NK-92 (cell line): ENCODE data around the gene THADA.

Experiments
- DNase-seq: peaks from one replicate; lab custom pipeline; 2025; ENCODE audit not compliant: unreplicated experiment; lab: John Stamatoyannopoulos, UW

The THADA gene

DNA sequence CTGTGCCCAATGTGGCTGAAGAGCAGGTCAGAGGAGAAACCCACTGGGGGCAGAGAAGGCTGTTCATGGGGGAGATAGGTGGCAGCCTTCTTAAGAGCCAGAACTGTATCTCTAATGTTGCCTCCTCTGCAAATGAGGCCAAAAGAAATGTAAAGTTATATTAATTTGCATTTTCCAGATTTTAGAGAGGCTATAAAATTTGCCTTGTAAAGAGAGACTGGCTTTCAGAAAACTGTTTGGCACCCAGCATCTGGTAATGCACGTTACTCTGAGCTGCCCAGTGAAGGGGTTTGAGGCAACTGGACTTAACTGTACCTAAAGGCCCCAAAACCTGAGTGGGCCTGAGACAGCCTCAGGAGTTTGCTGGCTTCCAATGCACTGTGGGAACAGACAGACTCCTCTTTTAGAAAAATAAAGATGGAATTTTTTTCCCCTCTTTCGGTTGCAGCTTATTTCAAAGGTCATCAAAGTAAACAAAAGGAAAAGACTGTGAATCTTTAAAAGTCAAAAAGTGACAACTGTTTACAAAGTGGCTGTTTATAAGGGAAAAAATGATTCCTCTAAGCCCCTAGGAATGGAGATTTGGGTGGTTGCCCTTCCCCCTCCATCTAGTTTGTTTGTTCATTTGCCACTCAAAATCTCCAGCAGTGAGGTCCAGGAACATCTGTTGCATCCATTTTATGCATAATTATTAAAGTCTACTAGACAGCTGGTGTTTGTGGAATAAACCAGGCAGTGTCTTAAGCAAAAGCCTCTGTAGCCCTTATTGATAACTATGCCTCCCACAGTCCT is 237.2 kb downstream of the THADA start:
- DNase-seq = no peak

DNA sequence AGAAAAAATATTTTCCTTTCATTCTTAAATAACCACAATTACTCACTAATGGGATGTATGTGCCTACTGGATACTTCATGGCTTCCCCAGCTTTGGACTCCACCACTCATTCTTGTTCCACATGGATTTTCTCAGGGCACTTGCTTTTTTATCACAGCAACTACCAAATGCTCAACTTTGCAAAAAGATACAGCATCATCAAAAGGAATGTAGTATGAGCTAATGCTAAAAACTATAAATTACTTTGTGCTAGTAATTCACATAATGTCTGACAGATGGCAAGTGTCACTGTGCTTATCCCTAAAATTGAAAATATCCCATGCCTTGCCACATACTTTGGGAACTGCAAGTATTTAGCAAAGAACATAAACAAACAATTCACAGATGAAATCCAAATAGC is 239.1 kb downstream of the THADA start:
- DNase-seq = no peak

DNA sequence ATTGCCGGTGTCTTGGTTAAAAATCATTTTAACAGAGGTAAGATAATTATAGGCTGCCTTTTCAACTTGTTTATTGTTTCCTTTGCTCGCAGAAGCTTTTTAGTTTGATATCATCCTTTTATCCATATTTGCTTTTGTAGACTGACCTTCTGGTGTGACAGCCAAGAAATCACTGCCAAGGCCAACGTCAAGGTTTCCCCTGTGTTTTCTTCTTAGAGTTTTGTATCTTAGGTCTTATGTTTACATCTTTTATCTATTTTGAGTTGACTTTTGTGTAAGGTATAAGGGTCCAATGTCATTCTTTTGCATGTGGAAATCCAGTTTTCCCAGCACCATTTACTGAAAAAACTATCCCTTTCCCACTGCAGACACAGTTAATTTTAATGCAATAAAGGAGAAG is 240.4 kb downstream of the THADA start:
- DNase-seq = no peak

DNA sequence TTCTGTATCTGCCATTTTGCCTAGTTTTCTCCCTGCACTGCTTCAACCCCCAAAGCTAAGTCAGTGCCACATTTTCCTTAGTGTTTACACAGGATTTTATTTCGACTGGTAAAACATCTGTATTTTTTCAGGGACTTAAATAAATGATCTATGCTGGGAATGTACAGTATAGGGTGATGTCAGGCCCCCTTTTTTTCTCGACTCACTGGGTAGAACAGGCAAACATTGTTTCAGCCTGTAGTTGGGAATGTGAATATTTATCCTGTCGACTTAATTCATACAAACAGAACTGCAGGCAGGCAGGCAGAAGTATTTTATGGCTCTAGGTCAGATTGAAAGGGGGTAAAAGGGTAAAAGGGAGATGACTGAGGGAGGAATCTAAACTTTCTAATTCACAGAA is 245.9 kb downstream of the THADA start:
- DNase-seq = no peak

DNA sequence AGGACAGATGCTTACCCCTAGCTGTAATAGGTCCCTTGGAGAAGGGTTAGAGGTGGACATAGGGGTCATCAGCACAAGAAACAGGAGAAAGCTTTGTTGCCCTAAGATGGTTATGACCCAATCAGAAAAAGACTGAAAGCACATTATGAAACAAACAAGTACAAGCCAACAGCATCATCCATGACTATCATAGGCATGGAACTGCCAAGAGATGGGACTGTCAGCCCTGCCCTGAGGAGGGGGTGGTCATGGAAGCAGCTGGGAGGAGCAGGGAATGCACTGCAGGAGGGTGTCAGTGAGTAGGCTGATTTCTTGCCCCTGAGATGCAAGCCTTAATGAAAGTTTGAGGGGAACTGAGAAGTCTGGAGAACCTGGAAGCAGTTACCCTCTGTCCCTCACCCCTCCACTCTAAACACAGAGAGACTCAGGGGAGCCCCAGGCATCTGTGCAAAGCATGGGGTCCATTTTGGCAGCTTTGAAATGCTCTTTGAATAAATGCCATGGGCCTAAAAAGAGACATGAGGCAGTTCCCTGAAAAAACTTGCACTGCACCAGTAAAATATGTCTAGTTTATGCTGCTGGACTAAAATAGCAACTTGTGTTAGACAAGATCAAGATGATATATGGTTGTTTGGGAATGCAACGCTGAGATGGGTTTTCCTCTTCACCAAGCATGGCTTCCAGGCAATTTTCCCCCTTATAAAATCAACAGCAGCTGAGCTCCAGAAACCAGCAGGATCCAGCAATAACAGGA is 246.8 kb downstream of the THADA start:
- DNase-seq = no peak

DNA sequence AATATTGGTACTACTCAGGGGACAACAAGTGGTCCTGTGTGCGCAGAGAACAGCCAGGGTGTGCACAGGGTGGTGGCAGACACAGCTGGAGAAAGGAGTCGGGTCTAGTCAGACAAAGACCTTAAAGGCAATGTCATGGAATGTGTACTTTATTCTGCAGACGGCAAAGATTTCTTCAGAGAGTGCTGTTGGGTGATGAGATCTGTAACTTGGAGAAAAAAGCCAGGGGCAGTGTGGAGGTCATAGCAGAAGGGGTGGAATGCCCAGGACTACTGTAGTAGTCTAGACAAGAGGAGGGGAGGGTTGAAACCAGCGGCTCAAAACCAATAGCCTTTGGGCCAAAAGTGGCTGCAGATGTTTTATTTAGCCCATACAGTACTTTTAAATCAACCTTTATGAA is 248.1 kb downstream of the THADA start:
- DNase-seq = no peak

DNA sequence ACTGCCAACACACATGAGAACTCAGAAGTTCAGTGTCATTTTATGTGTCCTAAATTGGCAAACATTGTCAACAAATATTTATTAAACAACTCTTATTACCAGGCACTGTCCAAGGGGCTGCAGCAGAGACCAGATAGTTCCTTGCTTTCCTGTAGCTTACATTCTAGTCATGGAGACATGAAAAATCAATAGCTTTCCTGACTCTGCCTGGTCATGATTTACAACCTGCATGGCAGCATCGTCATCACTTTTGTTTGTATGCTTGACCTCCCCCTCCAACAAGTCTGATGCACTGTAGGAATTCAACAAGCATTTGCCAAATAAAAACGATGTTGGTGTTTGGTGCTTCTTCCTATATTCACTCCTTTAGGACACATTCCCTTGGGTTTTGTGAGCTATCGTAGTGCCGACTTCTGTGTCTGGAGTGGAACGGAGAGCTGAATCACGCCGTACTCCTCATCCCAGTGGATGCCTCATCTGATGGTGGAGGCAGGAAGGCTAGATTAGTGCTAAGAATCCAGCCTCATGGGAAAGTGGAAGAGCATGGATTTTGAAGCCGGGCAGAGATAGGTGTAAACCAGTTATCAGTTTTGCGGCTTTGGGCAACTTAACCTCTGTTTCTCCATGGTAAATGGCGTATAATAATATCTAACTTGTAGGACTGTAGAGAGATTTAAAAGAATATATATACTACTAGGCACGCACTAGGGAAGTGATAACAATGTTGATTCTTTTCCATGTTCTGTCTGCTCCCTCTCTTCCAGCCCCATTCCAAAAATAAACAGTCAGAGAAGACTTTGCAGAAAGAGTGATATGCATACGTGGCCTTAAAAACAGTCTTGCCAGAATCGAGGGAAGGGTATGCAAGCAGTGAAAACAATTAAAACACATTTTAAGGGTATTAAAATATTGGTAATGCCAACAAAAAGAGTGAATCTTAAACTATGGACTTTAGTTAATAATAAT is 249.0 kb downstream of the THADA start:
- DNase-seq = no peak

DNA sequence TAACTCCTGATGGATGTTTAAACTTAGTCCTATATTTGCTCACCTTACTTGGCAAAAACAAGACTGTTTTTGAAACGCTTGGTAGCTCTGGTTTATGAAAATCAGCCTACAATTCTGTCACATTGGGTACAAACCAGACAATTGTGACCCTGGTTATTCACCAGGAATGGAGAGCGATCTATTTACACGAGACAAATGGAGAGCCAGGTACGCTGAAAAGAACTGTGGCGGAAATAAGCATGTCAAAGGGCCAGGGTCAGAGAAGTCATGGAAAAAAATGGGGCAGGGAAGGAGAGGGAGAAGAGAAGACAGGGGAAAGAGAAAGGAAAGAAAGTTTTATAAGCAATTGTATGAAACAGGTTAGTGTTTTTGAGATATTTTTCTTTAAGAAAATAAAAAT is 250.0 kb downstream of the THADA start:
- DNase-seq = no peak

DNA sequence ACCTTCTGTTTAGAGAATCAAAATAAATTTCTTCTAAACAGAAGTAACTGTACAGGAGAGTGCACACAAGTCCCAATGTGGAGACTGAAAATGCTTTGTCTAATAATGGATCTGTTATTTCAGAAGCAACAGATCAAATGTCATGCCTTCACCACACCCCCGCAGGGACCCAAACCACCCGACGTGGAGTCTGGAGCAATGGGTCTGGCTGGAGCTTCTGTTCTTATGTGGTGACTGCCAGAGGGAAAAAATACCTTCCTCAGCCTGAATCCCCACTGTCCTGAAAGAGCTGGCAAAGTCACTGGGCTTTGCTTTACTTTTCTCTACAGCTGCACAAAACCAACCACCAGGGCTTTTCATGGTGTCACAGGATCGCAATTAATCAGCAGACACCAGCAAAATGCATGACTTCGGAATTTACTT is 250.4 kb downstream of the THADA start:
- no peak for DNase-seq

DNA sequence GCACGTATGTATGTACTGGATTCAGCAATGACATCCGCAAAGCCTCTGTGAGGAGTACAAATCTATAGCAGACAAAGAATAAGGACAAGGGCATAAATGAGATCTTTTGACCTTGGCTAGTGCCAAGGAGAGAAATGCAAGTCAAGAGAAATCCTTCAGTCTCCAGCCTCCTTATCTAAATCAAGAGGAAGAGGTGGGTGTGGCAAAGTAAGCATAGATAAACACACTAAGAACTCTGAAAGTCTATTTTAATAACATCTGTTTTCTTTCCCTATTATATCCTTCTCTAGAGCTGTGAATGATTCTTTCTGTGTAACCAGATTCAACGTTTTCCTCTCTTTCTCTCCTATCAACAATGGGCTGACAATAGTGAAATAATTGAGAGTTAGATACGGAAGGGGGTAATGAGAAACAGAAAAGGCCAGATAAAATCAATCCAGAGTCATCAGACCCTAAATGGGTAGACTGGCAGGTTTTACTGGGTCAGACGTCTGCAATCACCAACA is 250.9 kb downstream of the THADA start:
- DNase-seq = no peak

DNA sequence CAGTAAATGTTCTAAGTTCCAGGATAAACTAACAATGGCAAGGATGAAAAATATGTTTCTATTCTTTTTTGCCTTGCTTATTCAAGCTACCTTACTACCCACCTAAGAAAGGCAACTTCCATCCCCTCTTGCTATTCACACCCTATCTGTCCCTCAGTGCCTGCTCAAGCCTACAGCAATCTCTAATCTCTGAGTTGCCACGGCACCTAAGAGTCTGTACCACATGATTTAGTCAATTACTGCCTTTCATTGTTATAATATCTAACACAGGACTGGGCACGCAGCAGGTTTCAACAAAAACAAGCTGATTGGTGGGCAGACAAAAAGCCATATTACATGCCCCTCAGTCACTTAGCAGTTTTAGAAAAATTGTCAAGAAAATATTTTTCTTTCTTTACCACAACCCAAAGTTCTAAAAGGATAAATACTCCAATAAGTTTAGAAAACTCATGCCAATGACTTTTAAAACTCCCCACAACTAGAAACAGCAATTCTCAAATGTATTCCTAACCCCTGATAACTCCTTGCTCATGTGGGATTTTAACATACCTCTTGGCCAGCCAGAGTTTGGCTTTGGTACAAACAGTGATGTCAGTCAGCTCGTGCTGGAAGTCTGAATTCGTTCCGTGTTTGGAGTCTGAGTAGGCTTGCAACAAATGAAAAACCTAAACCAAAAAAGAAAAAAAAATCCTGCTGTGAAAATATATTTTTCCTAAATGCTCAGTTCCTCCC is 252.1 kb downstream of the THADA start:
- DNase-seq = no peak

DNA sequence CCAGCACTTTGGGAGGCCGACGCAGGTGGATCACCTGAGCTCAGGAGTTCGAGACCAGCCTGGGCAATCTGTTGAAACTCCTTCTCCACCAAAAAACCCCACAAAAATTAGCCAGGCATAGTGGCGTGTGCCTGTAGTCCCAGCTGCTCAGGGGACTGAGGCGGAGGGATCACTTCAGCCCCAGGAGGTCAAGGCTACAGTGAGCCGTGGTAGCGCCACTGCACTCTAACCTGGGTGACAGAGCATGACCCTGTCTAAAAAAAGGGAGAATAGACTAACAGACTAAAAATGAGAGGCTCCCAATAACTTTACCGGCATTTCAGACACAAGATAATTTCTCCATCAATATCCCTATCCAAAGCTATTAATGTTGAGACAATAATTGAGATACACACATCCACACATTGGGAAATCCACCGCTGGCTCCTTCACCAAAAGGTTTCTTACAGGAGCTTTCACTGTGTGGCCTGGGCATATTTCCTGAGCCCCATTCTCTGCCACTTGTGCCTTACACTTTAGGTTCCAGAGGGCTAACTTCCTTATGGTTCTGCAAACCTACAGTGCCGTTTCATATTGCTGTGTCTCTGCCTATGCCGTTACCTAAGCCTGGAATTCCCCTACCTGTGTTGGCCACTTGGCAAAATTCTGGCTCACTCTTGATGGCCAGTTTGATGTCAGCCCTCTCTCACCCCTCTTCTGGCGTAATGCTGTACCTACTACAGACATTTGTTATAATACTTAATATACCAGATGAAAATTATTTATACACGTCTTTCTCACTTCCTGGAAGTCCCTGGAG is 253.7 kb downstream of the THADA start:
- no peak for DNase-seq

DNA sequence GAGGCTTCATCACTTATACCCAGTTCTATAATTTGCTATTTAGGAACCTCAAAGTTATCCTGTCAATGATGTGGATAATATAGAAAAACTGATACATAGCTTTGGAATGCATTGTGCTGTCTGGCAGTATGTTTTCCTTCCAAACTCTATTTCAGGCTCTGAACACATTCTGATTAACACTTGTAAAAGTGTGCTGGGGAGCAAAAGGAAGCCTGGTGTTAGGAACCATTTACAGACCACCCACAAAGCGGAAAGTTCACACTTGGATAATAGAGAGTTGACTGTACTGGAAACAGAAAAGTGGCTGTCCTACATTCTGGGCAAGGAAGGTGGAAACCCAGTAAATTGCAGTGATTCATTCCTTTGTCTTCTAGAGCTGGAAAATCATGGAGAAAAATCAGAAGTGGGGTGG is 254.9 kb downstream of the THADA start:
- no peak for DNase-seq

DNA sequence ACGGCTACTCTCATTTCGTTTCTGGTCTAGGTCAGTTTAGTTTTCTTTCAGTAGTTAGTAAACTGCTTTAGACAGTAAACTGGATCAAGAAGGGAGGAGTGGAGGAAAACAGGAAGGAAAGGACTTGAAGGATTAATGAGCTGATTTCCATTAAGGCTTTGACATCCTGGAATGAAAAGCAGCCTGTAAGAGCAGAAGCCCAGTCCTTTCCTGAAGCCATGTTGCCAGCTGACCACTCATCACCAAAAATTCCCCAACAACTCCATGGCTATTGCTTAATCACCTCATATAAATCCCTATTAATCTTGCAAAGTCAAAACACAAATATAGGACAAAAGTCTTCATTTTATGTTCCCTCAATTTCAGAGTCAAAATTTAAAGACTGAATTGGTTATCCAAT is 255.8 kb downstream of the THADA start:
- DNase-seq = no peak

DNA sequence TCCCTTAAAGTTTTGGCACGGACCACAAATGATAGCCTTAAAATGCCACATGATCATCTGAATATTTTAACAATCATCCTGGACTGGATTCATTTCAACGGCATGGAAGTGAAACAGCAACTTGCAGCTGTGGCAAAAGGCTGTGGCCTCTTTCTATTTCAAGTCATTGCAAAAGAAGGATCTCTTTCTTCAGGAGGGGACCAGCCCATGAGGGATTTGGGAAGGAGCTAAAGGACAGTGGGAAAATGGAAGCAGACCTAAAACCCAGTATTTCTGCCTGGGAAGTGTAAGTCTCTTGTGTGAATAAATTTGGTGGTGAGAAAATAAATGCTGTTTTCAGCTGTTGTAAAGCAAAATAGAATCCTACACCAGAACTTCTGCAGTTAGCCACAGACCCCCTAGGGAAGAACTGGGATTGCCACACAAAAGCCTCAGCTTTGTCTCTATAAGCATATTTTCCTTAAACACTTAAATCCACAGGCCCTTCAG is 262.1 kb downstream of the THADA start:
- DNase-seq = no peak

DNA sequence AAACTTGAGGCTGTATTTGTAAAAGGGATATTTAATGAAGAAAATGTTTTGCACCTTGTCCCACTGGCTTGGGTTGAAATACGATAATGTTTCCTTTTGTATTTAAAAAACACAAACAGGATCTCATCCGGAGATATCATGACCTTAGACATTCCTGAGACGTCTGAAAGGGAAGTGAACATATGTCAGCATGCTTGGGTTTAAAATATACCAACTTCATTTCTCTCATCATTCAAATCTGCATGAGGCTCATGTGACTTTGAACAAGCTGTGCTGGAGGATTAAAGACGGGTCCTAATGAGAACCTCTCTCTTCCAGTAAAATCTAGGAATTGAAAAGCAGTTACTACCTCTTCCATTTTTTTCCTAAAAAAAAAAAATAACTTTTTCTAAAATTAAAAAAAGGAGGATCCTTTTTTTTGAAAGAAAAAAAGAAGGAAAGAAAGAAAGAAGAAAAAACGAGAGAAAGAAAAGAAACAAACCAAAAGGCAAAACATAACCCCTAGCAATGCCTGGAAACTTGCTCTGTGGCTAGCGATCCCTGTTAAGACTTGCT is 262.7 kb downstream of the THADA start:
- DNase-seq = no peak

DNA sequence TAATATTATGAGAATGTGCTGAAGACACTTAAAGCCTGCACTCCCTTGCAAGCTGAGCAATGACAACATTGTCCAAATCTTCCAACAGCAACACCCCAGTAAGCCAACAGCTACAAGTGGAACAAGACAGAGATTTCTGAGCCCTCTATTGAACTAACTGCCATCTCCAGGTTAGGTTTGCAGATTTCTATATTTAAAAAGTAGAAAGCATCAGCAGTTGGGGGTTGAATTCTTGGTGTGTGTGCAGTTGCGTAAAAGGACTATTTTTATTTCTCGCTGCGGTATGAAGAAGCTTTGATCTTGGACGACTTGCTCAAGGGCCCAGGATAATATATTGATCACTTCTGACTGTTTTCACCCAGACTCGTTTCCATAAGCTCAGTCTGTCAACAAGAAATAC is 263.2 kb downstream of the THADA start:
- DNase-seq = no peak

DNA sequence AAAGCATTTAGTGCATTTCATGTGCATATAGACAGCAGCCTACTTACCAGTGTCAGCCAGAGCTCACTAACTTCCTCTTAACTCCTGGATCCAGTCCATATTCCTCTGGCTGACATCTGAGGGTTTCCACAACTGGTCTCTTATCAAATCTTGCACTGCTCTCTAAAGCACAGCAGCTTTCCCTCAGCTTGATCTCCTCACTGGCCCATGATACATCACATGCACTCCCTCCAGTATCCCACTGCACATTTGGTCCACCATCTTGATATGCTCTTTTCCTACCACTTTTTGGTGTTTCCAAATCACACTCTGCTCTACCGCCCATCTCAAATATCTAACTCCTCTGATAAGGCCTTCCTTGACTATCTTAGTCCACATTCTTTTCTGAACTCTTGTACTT is 264.4 kb downstream of the THADA start:
- no peak for DNase-seq

DNA sequence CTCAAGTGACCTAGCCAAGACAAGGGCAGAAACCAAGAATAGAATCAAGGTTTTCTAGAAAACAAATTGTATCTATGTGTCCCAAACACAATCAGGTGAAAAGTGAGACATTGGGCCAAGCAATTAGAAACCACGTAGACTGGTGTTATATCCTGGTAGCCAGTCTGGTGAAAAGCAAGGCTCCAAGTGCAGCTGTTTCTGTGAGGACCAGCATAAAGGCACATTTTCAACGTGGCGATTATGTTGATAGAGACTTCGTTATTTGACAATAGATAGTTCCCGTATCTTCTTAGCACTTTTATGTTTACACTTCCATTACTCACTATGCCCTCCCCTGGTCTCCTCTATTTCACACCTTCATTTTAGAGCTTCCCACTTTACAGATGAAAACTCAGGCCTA is 266.2 kb downstream of the THADA start:
- no peak for DNase-seq
